ENCODE data around the gene PPM1N. TPM values are rescaled to one million over a fixed set of nuclear protein-coding genes. Genes with fewer than 3 reads are reported as not detected.

The PPM1N gene
- total and polyA plus RNA-seq, 2 of the 13 experiments (the other 11 are each of a cell fraction or from before 2014, with no cell fraction given): 0.31 to 1.8 TPM

GRCh38 chr19:45506246-45506988, 8.2 kb downstream of the PPM1N start (continued):
- TF ChIP-seq, protein P1, sequence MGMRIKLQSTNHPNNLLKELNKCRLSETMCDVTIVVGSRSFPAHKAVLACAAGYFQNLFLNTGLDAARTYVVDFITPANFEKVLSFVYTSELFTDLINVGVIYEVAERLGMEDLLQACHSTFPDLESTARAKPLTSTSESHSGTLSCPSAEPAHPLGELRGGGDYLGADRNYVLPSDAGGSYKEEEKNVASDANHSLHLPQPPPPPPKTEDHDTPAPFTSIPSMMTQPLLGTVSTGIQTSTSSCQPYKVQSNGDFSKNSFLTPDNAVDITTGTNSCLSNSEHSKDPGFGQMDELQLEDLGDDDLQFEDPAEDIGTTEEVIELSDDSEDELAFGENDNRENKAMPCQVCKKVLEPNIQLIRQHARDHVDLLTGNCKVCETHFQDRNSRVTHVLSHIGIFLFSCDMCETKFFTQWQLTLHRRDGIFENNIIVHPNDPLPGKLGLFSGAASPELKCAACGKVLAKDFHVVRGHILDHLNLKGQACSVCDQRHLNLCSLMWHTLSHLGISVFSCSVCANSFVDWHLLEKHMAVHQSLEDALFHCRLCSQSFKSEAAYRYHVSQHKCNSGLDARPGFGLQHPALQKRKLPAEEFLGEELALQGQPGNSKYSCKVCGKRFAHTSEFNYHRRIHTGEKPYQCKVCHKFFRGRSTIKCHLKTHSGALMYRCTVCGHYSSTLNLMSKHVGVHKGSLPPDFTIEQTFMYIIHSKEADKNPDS (CRISPR knock-in tag; IDR thresholded peaks at IDR 0.05): no peak
- TF ChIP-seq ZNF331 (CRISPR knock-in tag; IDR thresholded peaks at IDR 0.05) (no peak), MNT (IDR thresholded peaks at IDR 0.05) (0 out of 2 replicates have a peak, but pooled peaks have one; percentile 13), ZBTB2 (CRISPR knock-in tag; IDR thresholded peaks at IDR 0.05; ENCODE audit: low read depth) (no peak), MIER2 (CRISPR knock-in tag; IDR thresholded peaks at IDR 0.05) (no peak), ZNF446 (CRISPR knock-in tag; IDR thresholded peaks at IDR 0.05) (no peak), SSRP1 (CRISPR knock-in tag; IDR thresholded peaks at IDR 0.05) (0 out of 2 replicates have a peak, but pooled peaks have one; percentile 4), CBX1 (IDR thresholded peaks at IDR 0.05; ENCODE audit: low read depth) (no peak), ZNF143 (CRISPR knock-in tag; IDR thresholded peaks at IDR 0.05) (no peak), AKNA (CRISPR knock-in tag; IDR thresholded peaks at IDR 0.05; ENCODE audit: borderline replicate concordance) (no peak), RFX5 (IDR thresholded peaks at IDR 0.05; ENCODE audit: low read depth, low read length) (peak; percentile 74), RNF2 (conservative IDR thresholded peaks at IDR 0.05; ENCODE audit: low read depth) (no peak), KMT2B (CRISPR knock-in tag; IDR thresholded peaks at IDR 0.05) (no peak; the same call in 1 of the 2 replicates), ZSCAN9 (CRISPR knock-in tag; IDR thresholded peaks at IDR 0.05; ENCODE audit: borderline replicate concordance) (no peak), SMYD3 (CRISPR knock-in tag; IDR thresholded peaks at IDR 0.05) (no peak), MBD4 (IDR thresholded peaks at IDR 0.05; ENCODE audit: borderline replicate concordance, low read length) (no peak), CTCF (CRISPR knock-in tag; IDR thresholded peaks at IDR 0.05) (peak; percentile 90), ZSCAN12 (CRISPR knock-in tag; IDR thresholded peaks at IDR 0.05) (no peak)
